ENCODE measurements around the gene ZBTB7C.

Gene ZBTB7C

GRCh38 chr18:48408727-48409590 is at the start of gene ZBTB7C:
Gene ZBTB7C (minus strand): TSS chr18:48409383.
- H3K36me3 ChIP-seq (ENCODE audit: insufficient read depth, low read depth, low read length) = no peaks in the 10 kb centered on the region
- no peak within 1 kb of the TSS for H3K9ac ChIP-seq (ENCODE audit: low read depth, low read length)
- peaks cover 85% of the 10 kb centered on the region for H3K27me3 ChIP-seq (ENCODE audit: insufficient read depth, low read length)
- H3K27ac ChIP-seq (ENCODE audit: low read length) = no peak within 1 kb of the TSS
- H3K4me3 ChIP-seq (ENCODE audit: low read length) = peak within 1 kb of the TSS; percentile 82
- peaks cover 4% of the 10 kb centered on the region; the same call in 1 of the 2 replicates for H3K9me3 ChIP-seq (ENCODE audit: insufficient read depth, low read depth, low read length)
- peaks cover 10% of the 10 kb centered on the region; the same call in 1 of the 2 replicates for H3K4me1 ChIP-seq (ENCODE audit: insufficient read depth, low read length)

GRCh38 chr18:48456838-48457237 is 47.7 kb upstream of the ZBTB7C start:
- H3K4me1 ChIP-seq (ENCODE audit: insufficient read depth, low read length) = no peaks in the 10 kb centered on the region
- no peak overlapping the region for H3K9ac ChIP-seq (ENCODE audit: low read depth, low read length)
- H3K27me3 ChIP-seq (ENCODE audit: insufficient read depth, low read length) = no peaks in the 10 kb centered on the region
- no peak overlapping the region for H3K27ac ChIP-seq (ENCODE audit: low read length)
- no peaks in the 10 kb centered on the region for H3K9me3 ChIP-seq (ENCODE audit: insufficient read depth, low read depth, low read length)
- H3K4me3 ChIP-seq (ENCODE audit: low read length) = no peak overlapping the region
- H3K36me3 ChIP-seq (ENCODE audit: insufficient read depth, low read depth, low read length) = no peaks in the 10 kb centered on the region

- Histone ChIP-seq H3K9ac (ENCODE audit: low read depth, low read length) (no peak overlapping the region), H3K9me3 (ENCODE audit: insufficient read depth, low read depth, low read length) (no peaks in the 10 kb centered on the region), H3K36me3 (ENCODE audit: insufficient read depth, low read depth, low read length) (no peaks in the 10 kb centered on the region), H3K4me1 (ENCODE audit: insufficient read depth, low read length) (no peaks in the 10 kb centered on the region), H3K27ac (ENCODE audit: low read length) (no peak overlapping the region), H3K4me3 (ENCODE audit: low read length) (no peak overlapping the region), H3K27me3 (ENCODE audit: insufficient read depth, low read length) (no peaks in the 10 kb centered on the region)
These were observed 46.6 kb upstream of the ZBTB7C start for GRCh38 chr18:48455555-48456478.

- H3K4me3 ChIP-seq (ENCODE audit: low read length) = no peak overlapping the region
- no peak overlapping the region for H3K27ac ChIP-seq (ENCODE audit: low read length)
- 0 out of 2 replicates have a peak, but pooled peaks cover 3% of the 10 kb centered on the region for H3K27me3 ChIP-seq (ENCODE audit: insufficient read depth, low read length)
- H3K36me3 ChIP-seq (ENCODE audit: insufficient read depth, low read depth, low read length) = no peaks in the 10 kb centered on the region
- no peak overlapping the region for H3K9ac ChIP-seq (ENCODE audit: low read depth, low read length)
- no peaks in the 10 kb centered on the region for H3K4me1 ChIP-seq (ENCODE audit: insufficient read depth, low read length)
- H3K9me3 ChIP-seq (ENCODE audit: insufficient read depth, low read depth, low read length) = no peaks in the 10 kb centered on the region
These were observed 45.1 kb upstream of the ZBTB7C start for GRCh38 chr18:48454261-48454757.

- H3K36me3 ChIP-seq (ENCODE audit: insufficient read depth, low read depth, low read length) = no peaks in the 10 kb centered on the region
- H3K27ac ChIP-seq (ENCODE audit: low read length) = no peak overlapping the region
- 0 out of 2 replicates have a peak, but pooled peaks cover 6% of the 10 kb centered on the region for H3K27me3 ChIP-seq (ENCODE audit: insufficient read depth, low read length)
- H3K9ac ChIP-seq (ENCODE audit: low read depth, low read length) = no peak overlapping the region
- no peaks in the 10 kb centered on the region for H3K9me3 ChIP-seq (ENCODE audit: insufficient read depth, low read depth, low read length)
- no peaks in the 10 kb centered on the region for H3K4me1 ChIP-seq (ENCODE audit: insufficient read depth, low read length)
- no peak overlapping the region for H3K4me3 ChIP-seq (ENCODE audit: low read length)
These were observed 44.3 kb upstream of the ZBTB7C start for GRCh38 chr18:48453330-48454066.

GRCh38 chr18:48452861-48453323 is 43.7 kb upstream of the ZBTB7C start:
- Histone ChIP-seq H3K4me1 (ENCODE audit: insufficient read depth, low read length) (no peaks in the 10 kb centered on the region), H3K9ac (ENCODE audit: low read depth, low read length) (no peak overlapping the region), H3K27me3 (ENCODE audit: insufficient read depth, low read length) (0 out of 2 replicates have a peak, but pooled peaks cover 6% of the 10 kb centered on the region), H3K27ac (ENCODE audit: low read length) (no peak overlapping the region), H3K4me3 (ENCODE audit: low read length) (no peak overlapping the region), H3K36me3 (ENCODE audit: insufficient read depth, low read depth, low read length) (no peaks in the 10 kb centered on the region), H3K9me3 (ENCODE audit: insufficient read depth, low read depth, low read length) (no peaks in the 10 kb centered on the region)

- Histone ChIP-seq H3K4me1 (ENCODE audit: insufficient read depth, low read length) (no peaks in the 10 kb centered on the region), H3K27me3 (ENCODE audit: insufficient read depth, low read length) (0 out of 2 replicates have a peak, but pooled peaks cover 6% of the 10 kb centered on the region), H3K36me3 (ENCODE audit: insufficient read depth, low read depth, low read length) (no peaks in the 10 kb centered on the region), H3K9ac (ENCODE audit: low read depth, low read length) (no peak overlapping the region), H3K4me3 (ENCODE audit: low read length) (no peak overlapping the region), H3K27ac (ENCODE audit: low read length) (no peak overlapping the region), H3K9me3 (ENCODE audit: insufficient read depth, low read depth, low read length) (no peaks in the 10 kb centered on the region)
These were observed 41.5 kb upstream of the ZBTB7C start for GRCh38 chr18:48450685-48451084.

GRCh38 chr18:48446582-48447225 is 37.5 kb upstream of the ZBTB7C start:
- no peak overlapping the region for H3K4me3 ChIP-seq (ENCODE audit: low read length)
- 0 out of 2 replicates have a peak, but pooled peaks cover 6% of the 10 kb centered on the region for H3K27me3 ChIP-seq (ENCODE audit: insufficient read depth, low read length)
- H3K27ac ChIP-seq (ENCODE audit: low read length) = no peak overlapping the region
- no peaks in the 10 kb centered on the region for H3K9me3 ChIP-seq (ENCODE audit: insufficient read depth, low read depth, low read length)
- H3K9ac ChIP-seq (ENCODE audit: low read depth, low read length) = no peak overlapping the region
- no peaks in the 10 kb centered on the region for H3K4me1 ChIP-seq (ENCODE audit: insufficient read depth, low read length)
- H3K36me3 ChIP-seq (ENCODE audit: insufficient read depth, low read depth, low read length) = no peaks in the 10 kb centered on the region

- Histone ChIP-seq H3K27me3 (ENCODE audit: insufficient read depth, low read length) (0 out of 2 replicates have a peak, but pooled peaks cover 11% of the 10 kb centered on the region), H3K9ac (ENCODE audit: low read depth, low read length) (no peak overlapping the region), H3K4me3 (ENCODE audit: low read length) (no peak overlapping the region)
These were observed 36.4 kb upstream of the ZBTB7C start for GRCh38 chr18:48445540-48445939.

GRCh38 chr18:48442761-48443160 is 33.6 kb upstream of the ZBTB7C start:
- H3K27me3 ChIP-seq (ENCODE audit: insufficient read depth, low read length) = peaks cover 9% of the 10 kb centered on the region; the same call in 1 of the 2 replicates
- no peak overlapping the region for H3K27ac ChIP-seq (ENCODE audit: low read length)
- H3K36me3 ChIP-seq (ENCODE audit: insufficient read depth, low read depth, low read length) = no peaks in the 10 kb centered on the region

More at GRCh38 chr18:48445540-48445939, 36.4 kb upstream of the ZBTB7C start:
- no peaks in the 10 kb centered on the region for H3K4me1 ChIP-seq (ENCODE audit: insufficient read depth, low read length)
- no peaks in the 10 kb centered on the region for H3K9me3 ChIP-seq (ENCODE audit: insufficient read depth, low read depth, low read length)
- H3K36me3 ChIP-seq (ENCODE audit: insufficient read depth, low read depth, low read length) = no peaks in the 10 kb centered on the region
- H3K27ac ChIP-seq (ENCODE audit: low read length) = no peak overlapping the region

More at GRCh38 chr18:48442761-48443160, 33.6 kb upstream of the ZBTB7C start:
- H3K4me1 ChIP-seq (ENCODE audit: insufficient read depth, low read length) = no peaks in the 10 kb centered on the region
- H3K9ac ChIP-seq (ENCODE audit: low read depth, low read length) = no peak overlapping the region
- H3K9me3 ChIP-seq (ENCODE audit: insufficient read depth, low read depth, low read length) = no peaks in the 10 kb centered on the region
- no peak overlapping the region for H3K4me3 ChIP-seq (ENCODE audit: low read length)
